PC-9 (cell line): Measurements from ENCODE around the gene SPDYE5. TPM values are rescaled to one million over a fixed set of nuclear protein-coding genes. Genes with fewer than 3 reads are reported as not detected.
"Not testable (repeated sequence)": the region's sequence is repeated elsewhere in the genome, so short reads cannot be mapped to it uniquely, and the experiment has no call there.

Source experiments
- Bru-seq: library from RNA; stranded (reverse); fragments of 400-500 nt; gene quantifications from one replicate; lab custom pipeline; 2021; lab: Mats Ljungman, UMichigan
- BruChase-seq, 2 experiments: library from RNA; stranded (reverse); fragments of 400-500 nt; gene quantifications; one replicate each; lab custom pipeline; 2021; lab: Mats Ljungman, UMichigan
- BruUV-seq: library from RNA; stranded (reverse); fragments of 400-500 nt; replicated peaks from 2 replicates; lab custom pipeline; 2021; lab: Mats Ljungman, UMichigan
- CTCF ChIA-PET: fragments of 300-600 bp; sonication (Branson Sonifier 250); formaldehyde crosslinking; loops from one replicate; lab custom pipeline; 2022; ENCODE audit warnings: antibody characterized with exemption; lab: Charles Lee
- POLR2A ChIA-PET: fragments of 300-600 bp; sonication (Branson Sonifier 250); formaldehyde crosslinking; loops from one replicate; lab custom pipeline; 2022; ENCODE audit warnings: antibody characterized with exemption; ENCODE audit not compliant: unreplicated experiment; lab: Charles Lee
- DNase-seq, 2 experiments: peaks; one replicate each; pipeline versions ENCODE4 v3.0.0 to v3.0.0-alpha.2; 2015 to 2022; ENCODE audit warnings: mixed read lengths in 1 of 2
- H2AFZ ChIP-seq: fragments of 200-600 bp; sonication (generic); 2 replicates; pipeline ENCODE4 v1.8.1; 2017; ENCODE audit warnings: antibody characterized with exemption
- H3F3A ChIP-seq: fragments of 200-600 bp; sonication (generic); 2 replicates; pipeline ENCODE4 v1.8.1; 2017; ENCODE audit warnings: antibody characterized with exemption, mild to moderate bottlenecking, low read depth; ENCODE audit not compliant: insufficient read depth
- H3K27ac ChIP-seq: fragments of 200-600 bp; sonication (generic); 2 replicates; pipeline ENCODE4 v1.6.1; 2016; ENCODE audit warnings: mixed run types
- H3K27me3 ChIP-seq: fragments of 200-600 bp; sonication (generic); 2 replicates; pipeline ENCODE4 v1.6.1; 2016; ENCODE audit warnings: low read depth, mixed run types; ENCODE audit not compliant: insufficient read depth
- H3K36me3 ChIP-seq: fragments of 200-600 bp; sonication (generic); 2 replicates; pipeline ENCODE4 v1.6.1; 2016; ENCODE audit warnings: low read depth, mixed run types
- H3K4me1 ChIP-seq: fragments of 200-600 bp; sonication (generic); replicated peaks from 2 replicates; pipeline ENCODE4 v1.6.1; 2016; ENCODE audit warnings: mixed run types; ENCODE audit not compliant: insufficient read depth
- H3K4me2 ChIP-seq: fragments of 200-600 bp; sonication (generic); 2 replicates; pipeline ENCODE4 v1.6.1; 2017; ENCODE audit warnings: mixed run types
- H3K4me3 ChIP-seq: fragments of 200-600 bp; sonication (generic); 2 replicates; pipeline ENCODE4 v1.6.1; 2016; ENCODE audit warnings: mixed run types
- H3K79me2 ChIP-seq: fragments of 200-600 bp; sonication (generic); 2 replicates; pipeline ENCODE4 v1.6.1; 2017; ENCODE audit warnings: low read depth, mixed run types
- H3K9me2 ChIP-seq: fragments of 200-600 bp; sonication (generic); 2 replicates; pipeline ENCODE4 v1.8.1; 2017; ENCODE audit warnings: mild to moderate bottlenecking; ENCODE audit not compliant: insufficient read depth
- H3K9me3 ChIP-seq: fragments of 200-600 bp; sonication (generic); 2 replicates; pipeline ENCODE4 v1.8.1; 2016; ENCODE audit warnings: low read depth; ENCODE audit not compliant: insufficient read depth
- H4K20me1 ChIP-seq: fragments of 200-600 bp; sonication (generic); 2 replicates; pipeline ENCODE4 v1.8.1; 2017; ENCODE audit not compliant: insufficient read depth
- intact Hi-C: fragments of 100-400 bp; cut with micrococcal nuclease; formaldehyde crosslinking; loops from one replicate; pipeline ENCODE4 v1.10.0; 2022; ENCODE audit not compliant: unreplicated experiment
- long read RNA-seq: library from polyadenylated mRNA; stranded (forward); transcript quantifications from one replicate; pipeline ENCODE4 v2.0.0, GENCODE V29; 2022
- total RNA-seq: library from RNA; stranded (reverse); gene quantifications from 2 replicates; pipeline ENCODE4 v1.2.3, GENCODE V29; 2021
- TF ChIP-seq, protein P1 (sequence below): fragments of 200-600 bp; sonication (generic); conservative IDR thresholded peaks from 2 replicates; pipeline ENCODE4 v1.6.1; 2017; ENCODE audit warnings: mixed run types, antibody characterized with exemption, mild to moderate bottlenecking, moderate library complexity

Gene SPDYE5
- total RNA-seq, result not detected in 2 replicates
- not detected for Bru-seq, nascent RNA
- not detected for BruChase-seq, experiment 1, labeled RNA remaining after a 2-hour chase
- BruChase-seq, experiment 2, labeled RNA remaining after a 6-hour chase, result not detected
- long read RNA-seq, partial matches to known transcripts, result 0 of 39 reads
- long read RNA-seq, other reads (novel, unspliced or antisense), result 39 of 39 reads

GRCh38 chr7:75492020-75492419, at the start of gene SPDYE5:
TSS of gene SPDYE5 (plus strand) at chr7:75492320. CDS start at chr7:75494048, 1,728 bp downstream.
- H3K36me3 ChIP-seq, H3K79me2 ChIP-seq, H3K27me3 ChIP-seq, H2AFZ ChIP-seq, H3K9me3 ChIP-seq, H3K4me1 ChIP-seq, H3K4me2 ChIP-seq, intact Hi-C loops, CTCF ChIA-PET, POLR2A ChIA-PET, H3K9me2 ChIP-seq, DNase-seq, H3K4me3 ChIP-seq, H3K27ac ChIP-seq, H3F3A ChIP-seq, H4K20me1 ChIP-seq, BruUV-seq: not testable (repeated sequence)

GRCh38 chr7:75442465-75443111, 49.5 kb upstream of the SPDYE5 start:
- BruUV-seq, result TSS peak; percentile 90
- H3K9me3 ChIP-seq, H3F3A ChIP-seq, CTCF ChIA-PET, H3K27me3 ChIP-seq, POLR2A ChIA-PET, intact Hi-C loops, H3K4me1 ChIP-seq, H3K9me2 ChIP-seq, H2AFZ ChIP-seq, H4K20me1 ChIP-seq: not testable (repeated sequence)
- Histone ChIP-seq H3K4me2 (peak overlapping the region; percentile 77), H3K79me2 (peaks cover 11% of the 10 kb centered on the region; the same call in 1 of the 2 replicates), H3K4me3 (peak overlapping the region; percentile 77), H3K36me3 (peaks cover 18% of the 10 kb centered on the region; the same call in 1 of the 2 replicates), H3K27ac (peak overlapping the region; percentile 72)
- peak; percentile 33 to 52 for DNase-seq

GRCh38 chr7:75449946-75450345, 42.2 kb upstream of the SPDYE5 start:
- H3K4me2 ChIP-seq, BruUV-seq, H2AFZ ChIP-seq, H3K4me3 ChIP-seq, H3K27me3 ChIP-seq, POLR2A ChIA-PET, H3K27ac ChIP-seq, intact Hi-C loops, H3K79me2 ChIP-seq, H3K9me3 ChIP-seq, H4K20me1 ChIP-seq, H3F3A ChIP-seq, H3K4me1 ChIP-seq, DNase-seq, H3K9me2 ChIP-seq, H3K36me3 ChIP-seq: not testable (repeated sequence)
- CTCF ChIA-PET, result interaction anchor here (0.7 kb wide), 1 partner anchor 61 kb away, joined by 3 read pairs; no protein-coding TSS in a partner anchor

DNA sequence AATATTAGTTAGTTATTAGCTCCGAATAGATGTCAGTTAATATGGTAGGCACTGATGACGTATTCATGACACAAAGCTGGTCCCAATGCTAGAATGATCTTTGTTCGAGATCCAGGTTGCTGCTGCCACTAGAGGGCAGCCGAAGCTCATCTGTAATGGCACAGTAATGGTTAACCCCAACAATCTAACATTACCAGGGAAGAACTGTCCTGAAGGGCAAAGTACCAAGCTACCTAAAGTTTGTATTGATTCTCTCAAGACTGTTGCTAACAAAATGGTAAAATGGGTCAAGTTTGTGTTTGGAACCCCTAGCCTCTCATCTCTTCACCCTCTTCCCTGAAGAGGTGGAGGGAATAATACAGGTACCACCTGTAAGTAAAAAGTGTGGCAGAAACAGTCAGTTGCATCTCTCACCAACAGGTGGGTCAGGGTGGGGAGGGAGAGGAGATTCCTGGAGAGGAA, 39.6 kb upstream of the SPDYE5 start:
- H3K4me2 ChIP-seq, H2AFZ ChIP-seq, POLR2A ChIA-PET, H3K4me1 ChIP-seq, H3K4me3 ChIP-seq, H3F3A ChIP-seq, H3K36me3 ChIP-seq, intact Hi-C loops, H4K20me1 ChIP-seq, H3K9me3 ChIP-seq, BruUV-seq, H3K9me2 ChIP-seq, H3K27ac ChIP-seq, H3K27me3 ChIP-seq, H3K79me2 ChIP-seq: not testable (repeated sequence)
- peak in 1 of 2 experiments; percentile 6 for DNase-seq
- TF ChIP-seq, protein P1, sequence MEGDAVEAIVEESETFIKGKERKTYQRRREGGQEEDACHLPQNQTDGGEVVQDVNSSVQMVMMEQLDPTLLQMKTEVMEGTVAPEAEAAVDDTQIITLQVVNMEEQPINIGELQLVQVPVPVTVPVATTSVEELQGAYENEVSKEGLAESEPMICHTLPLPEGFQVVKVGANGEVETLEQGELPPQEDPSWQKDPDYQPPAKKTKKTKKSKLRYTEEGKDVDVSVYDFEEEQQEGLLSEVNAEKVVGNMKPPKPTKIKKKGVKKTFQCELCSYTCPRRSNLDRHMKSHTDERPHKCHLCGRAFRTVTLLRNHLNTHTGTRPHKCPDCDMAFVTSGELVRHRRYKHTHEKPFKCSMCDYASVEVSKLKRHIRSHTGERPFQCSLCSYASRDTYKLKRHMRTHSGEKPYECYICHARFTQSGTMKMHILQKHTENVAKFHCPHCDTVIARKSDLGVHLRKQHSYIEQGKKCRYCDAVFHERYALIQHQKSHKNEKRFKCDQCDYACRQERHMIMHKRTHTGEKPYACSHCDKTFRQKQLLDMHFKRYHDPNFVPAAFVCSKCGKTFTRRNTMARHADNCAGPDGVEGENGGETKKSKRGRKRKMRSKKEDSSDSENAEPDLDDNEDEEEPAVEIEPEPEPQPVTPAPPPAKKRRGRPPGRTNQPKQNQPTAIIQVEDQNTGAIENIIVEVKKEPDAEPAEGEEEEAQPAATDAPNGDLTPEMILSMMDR, result peak; percentile 73
- CTCF ChIA-PET, result interaction anchor here (1.1 kb wide), 1 partner anchor 310 kb away, joined by 3 read pairs; no protein-coding TSS in a partner anchor

- intact Hi-C loops, result not testable (repeated sequence)
These were observed 35.7 kb upstream of the SPDYE5 start for GRCh38 chr7:75456403-75456802.

GRCh38 chr7:75458034-75458433, 34.1 kb upstream of the SPDYE5 start:
- H3K4me3 ChIP-seq, BruUV-seq, POLR2A ChIA-PET: not testable (repeated sequence)

More at GRCh38 chr7:75456403-75456802, 35.7 kb upstream of the SPDYE5 start:
- H3K9me3 ChIP-seq, H3K27ac ChIP-seq, H3K4me2 ChIP-seq, H3F3A ChIP-seq, H4K20me1 ChIP-seq, H2AFZ ChIP-seq, H3K27me3 ChIP-seq, DNase-seq, CTCF ChIA-PET, BruUV-seq, POLR2A ChIA-PET, H3K36me3 ChIP-seq, H3K4me1 ChIP-seq, H3K9me2 ChIP-seq, H3K79me2 ChIP-seq, H3K4me3 ChIP-seq: not testable (repeated sequence)

More at GRCh38 chr7:75458034-75458433, 34.1 kb upstream of the SPDYE5 start:
- DNase-seq, CTCF ChIA-PET, H3K4me2 ChIP-seq, H3K4me1 ChIP-seq, H3K27me3 ChIP-seq, H3K27ac ChIP-seq, intact Hi-C loops, H4K20me1 ChIP-seq, H3K9me3 ChIP-seq, H3K79me2 ChIP-seq, H3K9me2 ChIP-seq, H3F3A ChIP-seq, H3K36me3 ChIP-seq, H2AFZ ChIP-seq: not testable (repeated sequence)
